Gastrocnemius medialis (tissue), 4 donors: Measurements from ENCODE around the gene CCN5. TPM values are rescaled to one million over a fixed set of nuclear protein-coding genes. Genes with fewer than 3 reads are reported as not detected.
A peak's percentile ranks its signal among the peaks of the same experiment; 100 is the strongest.

ENCODE experiments used
- ATAC-seq, 2 donors: fragments of 150-250 bp; one replicate each; pipeline ENCODE4 v1.9.1; 2016
- DNase-seq, 2 donors: peaks; one replicate each; pipeline ENCODE4 v3.0.0-alpha.2; 2019
- H3K27ac ChIP-seq, 4 donors: fragments of 200-600 bp; sonication (generic); 1 replicate in 1 of 4; 2 replicates in 3 of 4; pipeline ENCODE4 v1.5.1; 2016 to 2018; ENCODE audit warnings: mild to moderate bottlenecking in 2 of 4, moderate library complexity in 1 of 4
- H3K27me3 ChIP-seq, 3 donors: fragments of 200-600 bp; sonication (generic) in 2 of 3; 1 replicate in 1 of 3; 2 replicates in 2 of 3; pipeline versions ENCODE4 v1.5.1 to v1.6.0; 2016 to 2019; ENCODE audit warnings: mild to moderate bottlenecking in 1 of 3, moderate library complexity in 1 of 3
- H3K36me3 ChIP-seq, 2 donors: fragments of 200-600 bp; sonication (generic) in 1 of 2; one replicate each; pipeline ENCODE4 v1.5.1; 2017 to 2018
- H3K4me1 ChIP-seq, 2 donors: fragments of 200-600 bp; sonication (generic) in 1 of 2; one replicate each; pipeline ENCODE4 v1.5.1; 2016 to 2017; ENCODE audit warnings: mild to moderate bottlenecking in 2 of 2
- H3K4me3 ChIP-seq, 4 donors: fragments of 200-600 bp; sonication (generic) in 3 of 4; 1 replicate in 1 of 4; 2 replicates in 3 of 4; pipeline ENCODE4 v1.5.1; 2016 to 2019; ENCODE audit warnings: mild to moderate bottlenecking in 2 of 4
- H3K9me3 ChIP-seq, 3 donors: fragments of 200-600 bp; sonication (generic) in 2 of 3; 1 replicate in 1 of 3; 2 replicates in 2 of 3; pipeline ENCODE4 v1.5.1; 2016 to 2019
- CTCF ChIP-seq, 5 experiments: fragments of 450-650 bp in 3 of 5; fragments of 200-600 bp in 2 of 5; sonication (generic) in 2 of 5; IDR thresholded peaks in 4 of 5; conservative IDR thresholded peaks in 1 of 5; 1 replicate in 4 of 5; 2 replicates in 1 of 5; pipeline ENCODE4 v1.5.1; 2016 to 2019; ENCODE audit warnings: antibody characterized with exemption in 5 of 5, mild to moderate bottlenecking in 3 of 5, moderate library complexity in 3 of 5
- POLR2A ChIP-seq, 2 donors: fragments of 450-650 bp; IDR thresholded peaks; one replicate each; pipeline ENCODE4 v1.6.1; 2017; ENCODE audit warnings: antibody characterized with exemption in 2 of 2, mild to moderate bottlenecking in 2 of 2, moderate library complexity in 2 of 2
- in situ Hi-C, 4 donors: fragments of 200-750 bp; cut with MboI; loops; one replicate each; pipeline versions ENCODE4 v1.15.0 to v1.8.0; 2017; ENCODE audit warnings: low sequenced_read_pairs in 4 of 4
- intact Hi-C: fragments of 100-400 bp; cut with DNase I; formaldehyde crosslinking; loops from one replicate; pipeline ENCODE4 v1.15.1; 2023; ENCODE audit warnings: low total_unique reads
- total RNA-seq, 4 donors: library from RNA; depleted of rRNA; stranded (reverse); fragments of >200 nt; gene quantifications; one replicate each; pipeline versions ENCODE4 v1.1.0 to v1.2.3, GENCODE V29; 2016

The CCN5 gene
- total RNA-seq, 4 donors from 2014 or later = 16.4 to 65.3 (median 45.7) TPM

GRCh38 chr20:44691424-44692423 is 23.4 kb upstream of the CCN5 start:
- H3K4me3 ChIP-seq = no peak overlapping the region
- in situ Hi-C loops (no loop called here), intact Hi-C loops (no loop called here)
- peak; percentile 68 to 84 for ATAC-seq
- peaks cover 24 to 40% of the 10 kb centered on the region in 2 donors for H3K4me1 ChIP-seq
- TF ChIP-seq CTCF (IDR thresholded peaks at IDR 0.05 in 4 of 5, conservative IDR thresholded peaks at IDR 0.05 in 1 of 5) (no peak), POLR2A (IDR thresholded peaks at IDR 0.05) (no peak)
- H3K27me3 ChIP-seq = no peaks in the 10 kb centered on the region
- H3K27ac ChIP-seq = peak overlapping the region; percentile 47 to 83 (median 66)
- no peaks in the 10 kb centered on the region for H3K9me3 ChIP-seq
- H3K36me3 ChIP-seq = no peaks in the 10 kb centered on the region
- DNase-seq = peak; percentile 81 to 85

GRCh38 chr20:44692932-44693480 is 22.2 kb upstream of the CCN5 start:
- DNase-seq = peak; percentile 72 to 86
- intact Hi-C loops (loop anchor here (1.0 kb wide), 1 partner anchor 21 kb away; no protein-coding TSS in a partner anchor), in situ Hi-C loops (no loop called here)
- H3K4me1 ChIP-seq = peaks cover 24 to 40% of the 10 kb centered on the region in 2 donors
- ATAC-seq = peak; percentile 68 to 77
- H3K9me3 ChIP-seq = no peaks in the 10 kb centered on the region
- H3K27ac ChIP-seq = peak overlapping the region; percentile 47 to 83 (median 66)
- TF ChIP-seq CTCF (IDR thresholded peaks at IDR 0.05 in 4 of 5, conservative IDR thresholded peaks at IDR 0.05 in 1 of 5) = no peak
- TF ChIP-seq POLR2A (IDR thresholded peaks at IDR 0.05) = peak in 1 of 2 donors; percentile 18
- H3K4me3 ChIP-seq = no peak overlapping the region
- no peaks in the 10 kb centered on the region for H3K36me3 ChIP-seq
- no peaks in the 10 kb centered on the region for H3K27me3 ChIP-seq

GRCh38 chr20:44693627-44694026 is 21.5 kb upstream of the CCN5 start:
- no peaks in the 10 kb centered on the region for H3K36me3 ChIP-seq
- H3K27me3 ChIP-seq = no peaks in the 10 kb centered on the region
- intact Hi-C loops = loop anchor here (1.0 kb wide), 1 partner anchor 21 kb away; no protein-coding TSS in a partner anchor
- in situ Hi-C loops = no loop called here
- H3K4me1 ChIP-seq = peaks cover 24 to 40% of the 10 kb centered on the region in 2 donors
- H3K27ac ChIP-seq = peak overlapping the region; percentile 47 to 83 (median 66)
- ATAC-seq (no peak), DNase-seq (no peak)
- no peaks in the 10 kb centered on the region for H3K9me3 ChIP-seq
- TF ChIP-seq POLR2A (IDR thresholded peaks at IDR 0.05) (no peak), CTCF (IDR thresholded peaks at IDR 0.05 in 4 of 5, conservative IDR thresholded peaks at IDR 0.05 in 1 of 5) (no peak)
- no peak overlapping the region for H3K4me3 ChIP-seq

GRCh38 chr20:44694159-44694558 is 21.0 kb upstream of the CCN5 start:
- H3K4me1 ChIP-seq = peaks cover 24 to 40% of the 10 kb centered on the region in 2 donors
- no peak for ATAC-seq
- no peaks in the 10 kb centered on the region for H3K27me3 ChIP-seq
- no peak for TF ChIP-seq POLR2A (IDR thresholded peaks at IDR 0.05)
- no peak for TF ChIP-seq CTCF (IDR thresholded peaks at IDR 0.05 in 4 of 5, conservative IDR thresholded peaks at IDR 0.05 in 1 of 5)
- no peak for DNase-seq
- no peak overlapping the region for H3K4me3 ChIP-seq
- H3K36me3 ChIP-seq = no peaks in the 10 kb centered on the region
- intact Hi-C loops (no loop called here), in situ Hi-C loops (no loop called here)
- H3K27ac ChIP-seq = peak overlapping the region; percentile 47 to 83 (median 66)
- no peaks in the 10 kb centered on the region for H3K9me3 ChIP-seq
